CD4-positive, alpha-beta T cell (primary cell): ENCODE measurements around the gene GLRA3. TPM values are rescaled to one million over a fixed set of nuclear protein-coding genes. Genes with fewer than 3 reads are reported as not detected.

ENCODE experiments used
- ATAC-seq: fragments of 200-7000 bp; cut with Tn5 transposase; one replicate; pipeline ENCODE4 v1.10.0; 2022; ENCODE audit warnings: mild to moderate bottlenecking; ENCODE audit not compliant: poor library complexity
- CTCF ChIA-PET: fragments of 350-600 bp; sonication (Branson Sonifier 250); formaldehyde crosslinking; loops from one replicate; lab custom pipeline; 2021; ENCODE audit warnings: antibody characterized with exemption, inconsistent platforms; lab: Charles Lee
- POLR2A ChIA-PET: fragments of 350-600 bp; sonication (Branson Sonifier 250); formaldehyde crosslinking; loops from one replicate; lab custom pipeline; 2021; ENCODE audit warnings: antibody characterized with exemption, inconsistent platforms; lab: Charles Lee
- DNase-seq, 14 experiments: peaks; one replicate each; pipeline ENCODE4 v3.0.0-alpha.2; 2013 to 2020; ENCODE audit warnings: mixed read lengths in 2 of 14
- H3K27ac ChIP-seq, 2 donors: one replicate each; pipeline versions ENCODE4 v1.5.1 to v1.7.0; 2013; ENCODE audit warnings: low read length in 2 of 2, low read depth in 1 of 2, mild to moderate bottlenecking in 1 of 2
- H3K27me3 ChIP-seq, 2 experiments: 1 replicate in 1 of 2; 2 replicates in 1 of 2; pipeline versions ENCODE4 v1.6.1 to v1.7.0; 2013; ENCODE audit warnings: low read length in 2 of 2, control low read depth in 1 of 2, mild to moderate bottlenecking in 1 of 2, moderate library complexity in 1 of 2; ENCODE audit not compliant: insufficient read depth in 2 of 2, control insufficient read depth in 1 of 2
- H3K36me3 ChIP-seq: one replicate; pipeline ENCODE4 v1.6.1; 2013; ENCODE audit warnings: low read length, control low read depth; ENCODE audit not compliant: insufficient read depth
- H3K4me1 ChIP-seq: one replicate; pipeline ENCODE4 v1.6.1; 2013; ENCODE audit warnings: low read length, control low read depth; ENCODE audit not compliant: insufficient read depth
- H3K4me3 ChIP-seq: one replicate; pipeline ENCODE4 v1.5.1; 2013; ENCODE audit warnings: mild to moderate bottlenecking, low read length, moderate library complexity
- H3K9me3 ChIP-seq, 2 experiments: 1 replicate in 1 of 2; 2 replicates in 1 of 2; pipeline versions ENCODE4 v1.6.1 to v1.7.0; 2013; ENCODE audit warnings: low read length in 2 of 2, mild to moderate bottlenecking in 2 of 2, control low read depth in 1 of 2, moderate library complexity in 1 of 2; ENCODE audit not compliant: control insufficient read depth in 1 of 2, insufficient read depth in 1 of 2
- H3K27ac Mint-ChIP-seq: one replicate; pipeline ENCODE4 v1.8.0; 2020; ENCODE audit warnings: mixed read lengths
- H3K27me3 Mint-ChIP-seq: one replicate; pipeline ENCODE4 v1.8.0; 2021; ENCODE audit warnings: mixed read lengths
- H3K36me3 Mint-ChIP-seq: one replicate; pipeline ENCODE4 v1.8.0; 2021; ENCODE audit warnings: low read depth, mixed read lengths
- H3K4me1 Mint-ChIP-seq: one replicate; pipeline ENCODE4 v1.8.0; 2021; ENCODE audit warnings: low read depth, mixed read lengths
- H3K4me3 Mint-ChIP-seq: one replicate; pipeline ENCODE4 v1.8.0; 2020; ENCODE audit warnings: mild to moderate bottlenecking, mixed read lengths
- H3K9me3 Mint-ChIP-seq: one replicate; pipeline ENCODE4 v1.8.0; 2020; ENCODE audit warnings: mixed read lengths
- CTCF ChIP-seq: fragments of 200-600 bp; IDR thresholded peaks from one replicate; pipeline ENCODE4 v1.8.0; 2022; ENCODE audit warnings: antibody characterized with exemption, mild to moderate bottlenecking
- intact Hi-C, 2 experiments: fragments of 100-400 bp; cut with DNase I in 1 of 2; cut with micrococcal nuclease in 1 of 2; formaldehyde crosslinking; loops; one replicate each; pipeline versions ENCODE4 v1.15.1 to v1.9.0; 2023 to 2025; cut with DNase I, micrococcal nuclease
- total RNA-seq, 174 experiments: library from RNA in 2 of 174; stranded (reverse) in 2 of 174; gene quantifications; one replicate each; pipeline ENCODE4 v1.2.3 and lab custom pipeline; 2021 to 2026

The GLRA3 gene
- total RNA-seq, 2 experiments from 2014 or later: not detected

GRCh38 chr4:174669270-174669669, 159.8 kb downstream of the GLRA3 start:
- Histone ChIP-seq H3K4me1 (no peaks in the 10 kb centered on the region), H3K27me3 (no peaks in the 10 kb centered on the region), H3K4me3 (no peak overlapping the region), H3K27ac (no peak overlapping the region), H3K9me3 (no peaks in the 10 kb centered on the region), H3K36me3 (no peaks in the 10 kb centered on the region)
- ATAC-seq: no peak
- intact Hi-C loops: no loop called here
- Mint-ChIP-seq H3K9me3 (no peaks in the 10 kb centered on the region), H3K4me3 (no peak overlapping the region), H3K27ac (no peak overlapping the region), H3K4me1 (no peaks in the 10 kb centered on the region), H3K27me3 (no peaks in the 10 kb centered on the region), H3K36me3 (no peaks in the 10 kb centered on the region)
- TF ChIP-seq CTCF: no peak
- POLR2A ChIA-PET: no interaction called here
- no peak for DNase-seq
- CTCF ChIA-PET: no interaction called here

- Mint-ChIP-seq H3K36me3 (no peaks in the 10 kb centered on the region), H3K4me1 (no peaks in the 10 kb centered on the region), H3K9me3 (no peaks in the 10 kb centered on the region), H3K27me3 (no peaks in the 10 kb centered on the region), H3K4me3 (no peak overlapping the region), H3K27ac (no peak overlapping the region)
- TF ChIP-seq CTCF: no peak
- Histone ChIP-seq H3K27ac (no peak overlapping the region), H3K9me3 (no peaks in the 10 kb centered on the region), H3K36me3 (no peaks in the 10 kb centered on the region), H3K27me3 (no peaks in the 10 kb centered on the region), H3K4me1 (no peaks in the 10 kb centered on the region), H3K4me3 (no peak overlapping the region)
- ChIA-PET CTCF (no interaction called here), POLR2A (no interaction called here)
- ATAC-seq (no peak), DNase-seq (no peak)
- intact Hi-C loops: no loop called here
Measured at GRCh38 chr4:174665799-174666198, 163.2 kb downstream of the GLRA3 start.

- Histone ChIP-seq H3K9me3 (no peaks in the 10 kb centered on the region), H3K27me3 (no peaks in the 10 kb centered on the region), H3K4me3 (no peak overlapping the region), H3K36me3 (no peaks in the 10 kb centered on the region), H3K27ac (no peak overlapping the region), H3K4me1 (no peaks in the 10 kb centered on the region)
- intact Hi-C loops: no loop called here
- H3K9me3 Mint-ChIP-seq: no peaks in the 10 kb centered on the region
- H3K4me1 Mint-ChIP-seq: no peaks in the 10 kb centered on the region
- DNase-seq (no peak), ATAC-seq (no peak)
- ChIA-PET POLR2A (no interaction called here), CTCF (no interaction called here)
- no peaks in the 10 kb centered on the region for H3K27me3 Mint-ChIP-seq
- H3K4me3 Mint-ChIP-seq: no peak overlapping the region
- H3K36me3 Mint-ChIP-seq: no peaks in the 10 kb centered on the region
- TF ChIP-seq CTCF: no peak
- no peak overlapping the region for H3K27ac Mint-ChIP-seq
Measured at GRCh38 chr4:174663216-174663615, 165.8 kb downstream of the GLRA3 start.
